HG02885 (cell line): ENCODE measurements around the gene PCBP4.
"Not testable (repeated sequence)": the region's sequence is repeated elsewhere in the genome, so short reads cannot be mapped to it uniquely, and the experiment has no call there.

Experiments used
- ATAC-seq: cut with Tn5 transposase; IDR thresholded peaks from one replicate; pipeline ENCODE4 v1.9.1; 2021; ENCODE audit warnings: mild to moderate bottlenecking; ENCODE audit not compliant: unreplicated experiment, poor library complexity

The PCBP4 gene

GRCh38 chr3:51995346-51996163 lies 28.3 kb upstream of the PCBP4 start, which contains the start of gene RPL29:
Gene RPL29, minus strand, starts transcription at chr3:51995895. Its CDS starts 434 bp downstream, at chr3:51995461.
- peak; percentile 89 for ATAC-seq

- ATAC-seq, result no peak
These were observed 27.3 kb upstream of the PCBP4 start for GRCh38 chr3:51994530-51994929.

- not testable (repeated sequence) for ATAC-seq
These were observed 26.4 kb upstream of the PCBP4 start for GRCh38 chr3:51993657-51994056.

- ATAC-seq, result no peak
These were observed 24.9 kb upstream of the PCBP4 start for GRCh38 chr3:51992017-51992682.

- not testable (repeated sequence) for ATAC-seq
These were observed 23.3 kb upstream of the PCBP4 start for GRCh38 chr3:51990501-51990971.

- no peak for ATAC-seq
These were observed 21.3 kb upstream of the PCBP4 start for GRCh38 chr3:51988286-51989146.

GRCh38 chr3:51987568-51987967 lies 20.3 kb upstream of the PCBP4 start:
- ATAC-seq, result no peak

GRCh38 chr3:51986010-51986947 lies 19.0 kb upstream of the PCBP4 start:
- no peak for ATAC-seq

GRCh38 chr3:51985063-51985462 lies 17.8 kb upstream of the PCBP4 start:
- no peak for ATAC-seq

- no peak for ATAC-seq
These were observed 17.0 kb upstream of the PCBP4 start for GRCh38 chr3:51984269-51984647.

GRCh38 chr3:51983578-51984268 lies 16.5 kb upstream of the PCBP4 start:
- ATAC-seq, result no peak

- peak; percentile 78 for ATAC-seq
These were observed 15.8 kb upstream of the PCBP4 start, which contains the start of gene ACY1 for GRCh38 chr3:51982838-51983577. Gene ACY1, plus strand, starts transcription at chr3:51983535. Its CDS starts 530 bp downstream, at chr3:51984065.

- ATAC-seq, result peak; percentile 50
These were observed 15.1 kb upstream of the PCBP4 start for GRCh38 chr3:51982352-51982837.

GRCh38 chr3:51980253-51980652 lies 13.0 kb upstream of the PCBP4 start:
- no peak for ATAC-seq

GRCh38 chr3:51978143-51978502 lies 10.9 kb upstream of the PCBP4 start:
- ATAC-seq, result no peak

- ATAC-seq, result no peak
These were observed 10.3 kb upstream of the PCBP4 start for GRCh38 chr3:51977446-51978142.

GRCh38 chr3:51975852-51976549 lies 8.7 kb upstream of the PCBP4 start:
- ATAC-seq, result no peak
